ENCODE data around the gene TWF2. TPM values are rescaled to one million over a fixed set of nuclear protein-coding genes. Genes with fewer than 3 reads are reported as not detected.

The TWF2 gene
- total RNA-seq, 1 experiment from 2014 or later: 44.8 TPM

DNA sequence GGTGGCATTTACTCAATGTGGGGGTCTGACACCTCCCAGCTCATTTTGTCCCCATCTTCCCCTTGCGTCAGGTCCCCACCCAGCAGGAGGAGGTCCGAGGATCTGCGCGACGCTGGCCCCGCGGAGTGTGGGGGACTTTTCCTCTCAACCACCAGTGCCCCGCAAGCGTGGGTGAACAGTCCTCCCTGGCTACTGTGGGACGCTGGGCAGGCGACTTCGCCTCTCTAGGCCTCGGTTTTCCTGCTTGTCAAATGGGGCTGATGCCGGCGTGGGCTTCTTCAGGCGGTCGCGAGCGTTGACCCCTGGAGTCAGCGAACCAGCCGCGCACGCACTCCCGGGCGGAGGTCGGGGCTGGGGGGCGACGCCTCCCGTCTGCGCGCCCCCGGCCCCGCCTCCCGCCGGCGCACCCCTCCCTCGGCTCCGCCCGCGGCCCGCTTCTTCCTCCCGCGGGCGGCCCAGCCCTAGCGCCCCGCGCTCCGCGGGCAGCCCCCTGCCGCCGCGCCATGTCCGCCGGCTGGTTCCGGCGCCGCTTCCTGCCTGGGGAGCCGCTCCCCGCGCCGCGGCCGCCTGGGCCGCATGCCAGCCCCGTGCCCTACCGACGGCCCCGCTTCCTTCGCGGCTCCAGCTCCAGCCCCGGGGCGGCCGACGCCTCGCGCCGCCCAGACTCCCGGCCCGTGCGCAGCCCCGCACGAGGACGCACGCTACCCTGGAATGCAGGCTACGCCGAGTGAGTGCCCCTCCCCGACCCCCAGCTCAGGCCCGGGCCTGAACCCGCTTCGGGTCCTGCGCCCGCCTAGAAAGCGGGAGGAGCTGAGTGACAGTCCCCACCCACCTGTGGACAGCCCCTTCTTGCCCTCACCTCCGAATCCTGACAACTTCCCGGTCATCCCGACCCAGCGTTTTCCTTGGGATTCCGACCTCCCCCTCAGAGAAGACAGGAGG lies 6.6 kb upstream of the TWF2 start, which contains the start of gene PPM1M:
TSS of gene PPM1M (plus strand) at position 438 of the 942 bp plus-strand sequence. CDS start at position 504, 66 bp downstream.
- Histone ChIP-seq H4K8ac (replicated peaks; ENCODE audit: insufficient read length, low read depth, low read length) (no peak within 1 kb of the TSS), H3K4me2 (ENCODE audit: insufficient read depth, insufficient read length, low read length) (peak within 1 kb of the TSS; percentile 59), H4K5ac (ENCODE audit: insufficient read length, low read depth, low read length) (no peak within 1 kb of the TSS), H3K9ac (ENCODE audit: extremely low read depth, insufficient read length, low read length) (no peak within 1 kb of the TSS), H3K27ac (ENCODE audit: insufficient read length, low read depth, low read length) (no peak within 1 kb of the TSS), H3K4ac (ENCODE audit: low read depth, low read length) (no peak within 1 kb of the TSS), H2BK12ac (ENCODE audit: insufficient read length, low read depth, low read length) (no peak within 1 kb of the TSS), H3K79me2 (ENCODE audit: insufficient read depth, low read length) (no peaks in the 10 kb centered on the region), H3K23ac (ENCODE audit: insufficient read length, low read depth, low read length) (no peak within 1 kb of the TSS), H3K18ac (ENCODE audit: insufficient read length, low read depth, low read length) (no peak within 1 kb of the TSS), H2BK20ac (ENCODE audit: low read depth, low read length, poor library complexity, severe bottlenecking) (no peak within 1 kb of the TSS), H3K79me1 (ENCODE audit: insufficient read depth, low read depth, low read length, poor library complexity, severe bottlenecking) (no peaks in the 10 kb centered on the region), H3T11ph (ENCODE audit: low read length) (no peak within 1 kb of the TSS), H2BK120ac (ENCODE audit: low read depth, low read length, poor library complexity, severe bottlenecking) (no peak within 1 kb of the TSS), H4K91ac (ENCODE audit: insufficient read length, low read depth, low read length) (no peak within 1 kb of the TSS), H2AFZ (ENCODE audit: low read length) (no peak within 1 kb of the TSS), H3K27me3 (ENCODE audit: insufficient read depth, low read length) (peaks cover 14% of the 10 kb centered on the region; the same call in 1 of the 2 replicates), H3K23me2 (ENCODE audit: insufficient read length, low read depth, low read length, poor library complexity, severe bottlenecking) (peaks cover 3% of the 10 kb centered on the region), H4K20me1 (ENCODE audit: control insufficient read depth, insufficient read depth, insufficient read length) (no peaks in the 10 kb centered on the region), H2AK5ac (ENCODE audit: insufficient read length, low read length) (no peak within 1 kb of the TSS), H3K4me1 (ENCODE audit: insufficient read depth, low read length) (no peaks in the 10 kb centered on the region), H3K14ac (ENCODE audit: insufficient read depth, low read length) (no peak within 1 kb of the TSS; the same call in 1 of the 2 replicates), H2BK15ac (ENCODE audit: low read depth, low read length) (no peak within 1 kb of the TSS), H2BK5ac (ENCODE audit: insufficient read length, low read length) (no peak within 1 kb of the TSS), H3K9me3 (ENCODE audit: control insufficient read depth, low read depth, low read length) (no peaks in the 10 kb centered on the region), H3K56ac (ENCODE audit: insufficient read length, low read depth, low read length) (no peak within 1 kb of the TSS)
- H3K27ac Mint-ChIP-seq: no peak within 1 kb of the TSS
- peaks cover 6 to 15% of the 10 kb centered on the region in 2 experiments for H3K4me1 Mint-ChIP-seq
- peak within 1 kb of the TSS; percentile 62 to 77 for H3K4me3 Mint-ChIP-seq
- peaks cover under 1 to 29% (median 5%) of the 10 kb centered on the region in 3 experiments; a peak in 5 of 7 replicates for H3K36me3 Mint-ChIP-seq (ENCODE audit: insufficient read depth in 1 of 3, low read depth in 3 of 3)
- peaks cover 46% of the 10 kb centered on the region for H3K27me3 Mint-ChIP-seq (ENCODE audit: low read depth)
- peak; percentile 73 for DNase-seq
- WGBS (ENCODE audit: extremely low coverage, insufficient read length, low lambda C conversion rate): no CpG with 5 or more reads among the region's 98 CpGs
- peaks cover 0 to 5% of the 10 kb centered on the region in 2 experiments; a peak in 2 of 5 replicates for H3K9me3 Mint-ChIP-seq
- TF ChIP-seq, protein P1, sequence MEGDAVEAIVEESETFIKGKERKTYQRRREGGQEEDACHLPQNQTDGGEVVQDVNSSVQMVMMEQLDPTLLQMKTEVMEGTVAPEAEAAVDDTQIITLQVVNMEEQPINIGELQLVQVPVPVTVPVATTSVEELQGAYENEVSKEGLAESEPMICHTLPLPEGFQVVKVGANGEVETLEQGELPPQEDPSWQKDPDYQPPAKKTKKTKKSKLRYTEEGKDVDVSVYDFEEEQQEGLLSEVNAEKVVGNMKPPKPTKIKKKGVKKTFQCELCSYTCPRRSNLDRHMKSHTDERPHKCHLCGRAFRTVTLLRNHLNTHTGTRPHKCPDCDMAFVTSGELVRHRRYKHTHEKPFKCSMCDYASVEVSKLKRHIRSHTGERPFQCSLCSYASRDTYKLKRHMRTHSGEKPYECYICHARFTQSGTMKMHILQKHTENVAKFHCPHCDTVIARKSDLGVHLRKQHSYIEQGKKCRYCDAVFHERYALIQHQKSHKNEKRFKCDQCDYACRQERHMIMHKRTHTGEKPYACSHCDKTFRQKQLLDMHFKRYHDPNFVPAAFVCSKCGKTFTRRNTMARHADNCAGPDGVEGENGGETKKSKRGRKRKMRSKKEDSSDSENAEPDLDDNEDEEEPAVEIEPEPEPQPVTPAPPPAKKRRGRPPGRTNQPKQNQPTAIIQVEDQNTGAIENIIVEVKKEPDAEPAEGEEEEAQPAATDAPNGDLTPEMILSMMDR (conservative IDR thresholded peaks at IDR 0.05): no peak
